A673 (cell line): ENCODE data around the gene KIAA0586. TPM values are rescaled to one million over a fixed set of nuclear protein-coding genes. Genes with fewer than 3 reads are reported as not detected.
"Not testable (repeated sequence)": the region's sequence is repeated elsewhere in the genome, so short reads cannot be mapped to it uniquely, and the experiment has no call there.

ENCODE experiments used
- BruUV-seq: library from RNA; stranded (reverse); fragments of 400-500 nt; replicated peaks from 2 replicates; lab custom pipeline; 2021; lab: Mats Ljungman, UMichigan
- CTCF ChIA-PET: fragments of 300-600 bp; sonication (Branson Sonifier 250); formaldehyde crosslinking; loops from one replicate; lab custom pipeline; 2022; ENCODE audit warnings: antibody characterized with exemption; lab: Charles Lee
- POLR2A ChIA-PET: fragments of 300-600 bp; sonication (Branson Sonifier 250); formaldehyde crosslinking; loops from one replicate; lab custom pipeline; 2022; ENCODE audit warnings: antibody characterized with exemption; ENCODE audit not compliant: low non-redundant PET; lab: Charles Lee
- DNase-seq: peaks from one replicate; pipeline ENCODE4 v3.0.0-alpha.2; 2015; ENCODE audit warnings: low spot score
- H3K27ac ChIP-seq: fragments of 200-600 bp; sonication (generic); 2 replicates; pipeline ENCODE4 v1.5.1; 2016; ENCODE audit warnings: mixed run types, low read depth, mild to moderate bottlenecking, mixed read lengths, antibody characterized with exemption, low read length; ENCODE audit not compliant: poor library complexity, severe bottlenecking
- H3K27me3 ChIP-seq: fragments of 200-600 bp; sonication (generic); replicated peaks from 2 replicates; pipeline ENCODE4 v1.6.1; 2017; ENCODE audit warnings: mixed run types, low read depth, mild to moderate bottlenecking, mixed read lengths, antibody characterized with exemption, low read length; ENCODE audit not compliant: insufficient read depth, poor library complexity
- H3K36me3 ChIP-seq: fragments of 200-600 bp; sonication (generic); 2 replicates; pipeline ENCODE4 v1.6.1; 2016; ENCODE audit warnings: mixed run types, mild to moderate bottlenecking, mixed read lengths, antibody characterized with exemption, low read length; ENCODE audit not compliant: insufficient read depth, poor library complexity, severe bottlenecking
- H3K4me1 ChIP-seq: fragments of 200-600 bp; sonication (generic); 2 replicates; pipeline ENCODE4 v1.6.1; 2017; ENCODE audit warnings: mixed run types, mild to moderate bottlenecking, mixed read lengths, antibody characterized with exemption, low read length; ENCODE audit not compliant: insufficient read depth, poor library complexity, severe bottlenecking
- H3K4me3 ChIP-seq: fragments of 200-600 bp; sonication (generic); 2 replicates; pipeline ENCODE4 v1.5.1; 2016; ENCODE audit warnings: low read depth, mixed run types, mild to moderate bottlenecking, mixed read lengths, low read length; ENCODE audit not compliant: poor library complexity, severe bottlenecking
- H3K9me3 ChIP-seq: fragments of 200-600 bp; sonication (generic); 2 replicates; pipeline ENCODE4 v1.6.1; 2016; ENCODE audit warnings: mixed run types, low read depth, mild to moderate bottlenecking, mixed read lengths, antibody characterized with exemption, low read length; ENCODE audit not compliant: poor library complexity, severe bottlenecking
- CTCF ChIP-seq: fragments of 300-800, 200-600 bp; sonication (generic); conservative IDR thresholded peaks from 2 replicates; pipeline ENCODE4 v1.5.1; 2017; ENCODE audit warnings: low read depth, mild to moderate bottlenecking, antibody characterized with exemption, low read length, moderate library complexity, mixed read lengths
- EZH2 ChIP-seq: fragments of 200-600 bp; sonication (generic); IDR thresholded peaks from 2 replicates; pipeline ENCODE4 v1.6.1; 2017; ENCODE audit warnings: borderline replicate concordance, low read depth, mild to moderate bottlenecking, mixed read lengths, antibody characterized with exemption, low read length; ENCODE audit not compliant: poor library complexity, severe bottlenecking
- intact Hi-C: fragments of 100-400 bp; cut with micrococcal nuclease; formaldehyde crosslinking; loops from one replicate; pipeline ENCODE4 v1.10.0; 2022; ENCODE audit not compliant: unreplicated experiment
- total RNA-seq: library from RNA; stranded (reverse); gene quantifications from 2 replicates; pipeline ENCODE4 v1.2.3, GENCODE V29; 2021

The KIAA0586 gene
- total RNA-seq, 1 experiment from 2014 or later = 45.3 TPM

GRCh38 chr14:58575956-58576355, 148.4 kb downstream of the KIAA0586 start:
- ChIA-PET POLR2A (no interaction called here), CTCF (interaction anchor here (0.6 kb wide), 1 partner anchor 61 kb away, joined by 8 read pairs; no protein-coding TSS in a partner anchor)
- no TSS peak for BruUV-seq

GRCh38 chr14:58580035-58580434, 152.5 kb downstream of the KIAA0586 start:
- H3K27me3 ChIP-seq, BruUV-seq, H3K4me3 ChIP-seq, CTCF ChIA-PET, POLR2A ChIA-PET, H3K9me3 ChIP-seq, H3K27ac ChIP-seq, intact Hi-C loops, H3K4me1 ChIP-seq, DNase-seq, H3K36me3 ChIP-seq: not testable (repeated sequence)

More at GRCh38 chr14:58575956-58576355, 148.4 kb downstream of the KIAA0586 start:
- Histone ChIP-seq H3K27me3 (no peaks in the 10 kb centered on the region), H3K4me3 (no peak overlapping the region), H3K27ac (no peak overlapping the region), H3K36me3 (no peaks in the 10 kb centered on the region), H3K4me1 (no peaks in the 10 kb centered on the region), H3K9me3 (no peaks in the 10 kb centered on the region)
- no peak for TF ChIP-seq EZH2
- TF ChIP-seq CTCF = no peak
- intact Hi-C loops = no loop called here
- no peak for DNase-seq

- H3K9me3 ChIP-seq, H3K4me3 ChIP-seq, BruUV-seq, CTCF ChIA-PET, intact Hi-C loops, H3K27ac ChIP-seq, POLR2A ChIA-PET, H3K36me3 ChIP-seq, DNase-seq, H3K4me1 ChIP-seq, H3K27me3 ChIP-seq: not testable (repeated sequence)
These were observed 153.9 kb downstream of the KIAA0586 start for GRCh38 chr14:58581389-58581788.

- no peaks in the 10 kb centered on the region for H3K9me3 ChIP-seq
- TF ChIP-seq CTCF = no peak
- TF ChIP-seq EZH2 = no peak
- no peak for DNase-seq
- BruUV-seq = no TSS peak
- CTCF ChIA-PET = interaction anchor here (0.6 kb wide), 1 partner anchor 83 kb away, joined by 3 read pairs; no protein-coding TSS in a partner anchor
- H3K27me3 ChIP-seq = no peaks in the 10 kb centered on the region
- intact Hi-C loops = no loop called here
- no peak overlapping the region for H3K27ac ChIP-seq
- H3K4me3 ChIP-seq = no peak overlapping the region
- H3K4me1 ChIP-seq = no peaks in the 10 kb centered on the region
- H3K36me3 ChIP-seq = no peaks in the 10 kb centered on the region
- POLR2A ChIA-PET = no interaction called here
These were observed 156.9 kb downstream of the KIAA0586 start for GRCh38 chr14:58584383-58584782.
